CD14-positive monocyte (primary cell): Measurements from ENCODE around the gene GBX1. TPM values are rescaled to one million over a fixed set of nuclear protein-coding genes. Genes with fewer than 3 reads are reported as not detected.

Experiments
- DNase-seq, 3 donors: peaks; one replicate each; pipeline ENCODE4 v3.0.0-alpha.2; 2011 to 2022
- H2AFZ ChIP-seq: 2 replicates; pipeline ENCODE4 v1.6.0; 2012; ENCODE audit warnings: mild to moderate bottlenecking, low read depth, low read length, inconsistent platforms; ENCODE audit not compliant: insufficient read depth, poor library complexity, severe bottlenecking
- H3K27ac ChIP-seq, 2 donors: 1 replicate in 1 of 2; 2 replicates in 1 of 2; pipeline ENCODE4 v1.5.1; 2012 to 2013; ENCODE audit warnings: low read length in 2 of 2, control low read depth in 1 of 2, inconsistent platforms in 1 of 2, low read depth in 1 of 2, mild to moderate bottlenecking in 1 of 2
- H3K27me3 ChIP-seq, 2 donors: one replicate each; pipeline versions ENCODE4 v1.6.0 to v1.6.1; 2011 to 2013; ENCODE audit warnings: low read length in 2 of 2; ENCODE audit not compliant: control insufficient read depth in 2 of 2, insufficient read depth in 2 of 2
- H3K36me3 ChIP-seq, 2 donors: replicated peaks in 1 of 2; 1 replicate in 1 of 2; 2 replicates in 1 of 2; pipeline versions ENCODE4 v1.5.1 to v1.6.1; 2012 to 2013; ENCODE audit warnings: low read length in 2 of 2, control low read depth in 1 of 2, inconsistent platforms in 1 of 2, mild to moderate bottlenecking in 1 of 2; ENCODE audit not compliant: insufficient read depth in 2 of 2, control insufficient read depth in 1 of 2
- H3K4me1 ChIP-seq, 2 donors: 1 replicate in 1 of 2; 2 replicates in 1 of 2; pipeline versions ENCODE4 v1.5.1 to v1.6.1; 2012 to 2013; ENCODE audit warnings: low read length in 2 of 2, control low read depth in 1 of 2, inconsistent platforms in 1 of 2, mild to moderate bottlenecking in 1 of 2, moderate library complexity in 1 of 2; ENCODE audit not compliant: insufficient read depth in 2 of 2, control insufficient read depth in 1 of 2
- H3K4me2 ChIP-seq: replicated peaks from 2 replicates; pipeline ENCODE3; 2012; ENCODE audit warnings: low read length, moderate library complexity, mild to moderate bottlenecking; ENCODE audit not compliant: poor library complexity, severe bottlenecking; ENCODE audit errors: extremely low read depth
- H3K4me3 ChIP-seq, 3 experiments: fragments of 200-600 bp in 1 of 3; sonication (generic) in 1 of 3; replicated peaks in 1 of 3; 1 replicate in 2 of 3; 2 replicates in 1 of 3; pipeline ENCODE4 v1.5.1; 2011 to 2013; ENCODE audit warnings: low read length in 3 of 3, mild to moderate bottlenecking in 3 of 3, control low read depth in 2 of 3, low read depth in 2 of 3, inconsistent platforms in 1 of 3, moderate library complexity in 1 of 3
- H3K79me2 ChIP-seq: 2 replicates; pipeline ENCODE4 v1.6.0; 2012; ENCODE audit warnings: mild to moderate bottlenecking, control low read depth, inconsistent platforms, low read length, moderate library complexity; ENCODE audit not compliant: insufficient read depth
- H3K9ac ChIP-seq: 2 replicates; pipeline ENCODE4 v1.6.0; 2017; ENCODE audit warnings: low read length, mild to moderate bottlenecking; ENCODE audit not compliant: insufficient read depth, poor library complexity, severe bottlenecking
- H3K9me3 ChIP-seq, 2 donors: replicated peaks in 1 of 2; 1 replicate in 1 of 2; 2 replicates in 1 of 2; pipeline versions ENCODE4 v1.5.1 to v1.6.1; 2012 to 2013; ENCODE audit warnings: low read length in 2 of 2, control low read depth in 1 of 2; ENCODE audit not compliant: control insufficient read depth in 1 of 2, insufficient read depth in 1 of 2
- H4K20me1 ChIP-seq: 2 replicates; pipeline ENCODE4 v1.6.0; 2012; ENCODE audit warnings: mild to moderate bottlenecking, low read length, control low read depth, moderate library complexity; ENCODE audit not compliant: insufficient read depth
- H3K27ac Mint-ChIP-seq, 7 donors: one replicate each; pipeline ENCODE4 v1.8.0; 2020; ENCODE audit warnings: mild to moderate bottlenecking in 7 of 7, mixed read lengths in 7 of 7, moderate library complexity in 6 of 7, inconsistent platforms in 2 of 7
- H3K27me3 Mint-ChIP-seq, 3 donors: one replicate each; pipeline ENCODE4 v1.8.0; 2021 to 2022; ENCODE audit warnings: low read depth in 3 of 3, mild to moderate bottlenecking in 3 of 3, mixed read lengths in 3 of 3, moderate library complexity in 3 of 3, inconsistent platforms in 1 of 3
- H3K36me3 Mint-ChIP-seq, 2 donors: one replicate each; pipeline ENCODE4 v1.8.0; 2020; ENCODE audit warnings: mixed read lengths in 2 of 2, inconsistent platforms in 1 of 2, mild to moderate bottlenecking in 1 of 2
- H3K4me1 Mint-ChIP-seq: one replicate; pipeline ENCODE4 v1.8.0; 2020; ENCODE audit warnings: mild to moderate bottlenecking, mixed read lengths
- H3K4me3 Mint-ChIP-seq, 2 donors: one replicate each; pipeline ENCODE4 v1.8.0; 2020; ENCODE audit warnings: mild to moderate bottlenecking in 2 of 2, mixed read lengths in 2 of 2, moderate library complexity in 1 of 2
- H3K9me3 Mint-ChIP-seq, 7 donors: one replicate each; pipeline ENCODE4 v1.8.0; 2020 to 2022; ENCODE audit warnings: mixed read lengths in 7 of 7, mild to moderate bottlenecking in 6 of 7, moderate library complexity in 6 of 7, inconsistent platforms in 2 of 7
- WGBS: methylation state at CpG from one replicate; pipeline ENCODE4 v1.1.5; 2013; ENCODE audit warnings: missing lambda C conversion rate; ENCODE audit not compliant: insufficient coverage; 5-methylcytosine and 5-hydroxymethylcytosine counted together
- intact Hi-C, 2 donors: fragments of 100-400 bp; cut with micrococcal nuclease; formaldehyde crosslinking; loops; one replicate each; pipeline versions ENCODE4 v1.15.0 to v1.15.1; 2023
- polyA plus RNA-seq, 3 donors: library from polyadenylated mRNA; depleted of rRNA in 1 of 3; unstranded in 2 of 3; stranded (reverse) in 1 of 3; fragments of 300-500 nt in 2 of 3; fragments of >200 nt in 1 of 3; fragmentation: Illumina TruSeq in 2 of 3; gene quantifications; 1 replicate in 2 of 3; 2 replicates in 1 of 3; pipeline ENCODE4 v1.2.3, GENCODE V29; 2012 to 2021
- TF ChIP-seq, protein P1 (sequence below): fragments of 200-600 bp; IDR thresholded peaks from one replicate; pipeline ENCODE4 v1.8.0; 2022; ENCODE audit warnings: antibody characterized with exemption, mild to moderate bottlenecking

The GBX1 gene
- polyA plus RNA-seq, 3 donors: not detected

DNA sequence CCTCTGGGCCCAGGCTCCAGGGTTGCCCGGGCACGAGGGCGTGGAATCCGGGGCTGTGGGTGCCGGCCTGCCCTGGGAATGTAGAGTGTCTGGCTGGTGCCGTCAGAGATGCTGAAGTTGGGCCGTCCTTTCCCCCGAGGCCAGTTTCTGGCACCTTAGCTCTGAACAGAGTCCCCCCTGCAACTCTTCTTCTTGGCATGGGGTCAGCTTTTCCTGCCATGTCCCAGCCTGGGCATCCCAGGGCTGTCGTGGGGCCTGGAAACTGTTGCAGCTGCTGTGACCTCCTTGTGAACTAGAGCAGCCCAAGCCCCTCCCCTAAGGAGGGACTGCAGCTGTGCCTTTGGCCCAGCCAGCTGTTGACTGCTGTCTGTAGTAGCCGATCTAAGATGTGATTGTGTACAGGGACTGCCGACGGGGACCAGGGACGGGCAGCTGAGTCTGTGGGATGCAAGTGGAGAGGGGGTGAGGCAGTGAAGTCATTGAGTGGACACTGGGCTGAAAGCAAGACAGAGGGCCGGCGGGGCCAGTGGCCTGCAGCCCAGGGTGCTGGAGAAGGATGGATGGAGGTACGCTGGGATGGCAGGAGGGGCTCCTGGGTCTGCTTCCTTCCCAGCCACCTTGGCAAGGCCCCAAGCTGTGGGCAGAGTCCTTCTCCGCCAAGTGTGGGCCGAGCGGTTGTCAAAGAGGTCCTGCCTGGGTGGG lies 35.8 kb downstream of the GBX1 start:
- WGBS: 99% methylated on average over 19 of the region's 19 CpGs
- Mint-ChIP-seq H3K9me3 (no peaks in the 10 kb centered on the region), H3K27me3 (peaks cover 0 to 2% (median 0%) of the 10 kb centered on the region in 3 donors), H3K36me3 (peaks cover 68 to 77% of the 10 kb centered on the region in 2 donors), H3K4me1 (no peaks in the 10 kb centered on the region), H3K27ac (no peak overlapping the region), H3K4me3 (no peak overlapping the region)
- Histone ChIP-seq H3K4me1 (no peaks in the 10 kb centered on the region), H3K36me3 (peaks cover 51 to 96% of the 10 kb centered on the region in 2 donors), H2AFZ (no peak overlapping the region), H3K4me2 (no peak overlapping the region), H3K9ac (no peak overlapping the region), H3K79me2 (no peaks in the 10 kb centered on the region), H3K27ac (no peak overlapping the region), H3K27me3 (no peaks in the 10 kb centered on the region), H4K20me1 (peaks cover 33% of the 10 kb centered on the region), H3K9me3 (no peaks in the 10 kb centered on the region), H3K4me3 (no peak overlapping the region)
- intact Hi-C loops: no loop called here
- TF ChIP-seq, protein P1, sequence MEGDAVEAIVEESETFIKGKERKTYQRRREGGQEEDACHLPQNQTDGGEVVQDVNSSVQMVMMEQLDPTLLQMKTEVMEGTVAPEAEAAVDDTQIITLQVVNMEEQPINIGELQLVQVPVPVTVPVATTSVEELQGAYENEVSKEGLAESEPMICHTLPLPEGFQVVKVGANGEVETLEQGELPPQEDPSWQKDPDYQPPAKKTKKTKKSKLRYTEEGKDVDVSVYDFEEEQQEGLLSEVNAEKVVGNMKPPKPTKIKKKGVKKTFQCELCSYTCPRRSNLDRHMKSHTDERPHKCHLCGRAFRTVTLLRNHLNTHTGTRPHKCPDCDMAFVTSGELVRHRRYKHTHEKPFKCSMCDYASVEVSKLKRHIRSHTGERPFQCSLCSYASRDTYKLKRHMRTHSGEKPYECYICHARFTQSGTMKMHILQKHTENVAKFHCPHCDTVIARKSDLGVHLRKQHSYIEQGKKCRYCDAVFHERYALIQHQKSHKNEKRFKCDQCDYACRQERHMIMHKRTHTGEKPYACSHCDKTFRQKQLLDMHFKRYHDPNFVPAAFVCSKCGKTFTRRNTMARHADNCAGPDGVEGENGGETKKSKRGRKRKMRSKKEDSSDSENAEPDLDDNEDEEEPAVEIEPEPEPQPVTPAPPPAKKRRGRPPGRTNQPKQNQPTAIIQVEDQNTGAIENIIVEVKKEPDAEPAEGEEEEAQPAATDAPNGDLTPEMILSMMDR: no peak
- DNase-seq: no peak

DNA sequence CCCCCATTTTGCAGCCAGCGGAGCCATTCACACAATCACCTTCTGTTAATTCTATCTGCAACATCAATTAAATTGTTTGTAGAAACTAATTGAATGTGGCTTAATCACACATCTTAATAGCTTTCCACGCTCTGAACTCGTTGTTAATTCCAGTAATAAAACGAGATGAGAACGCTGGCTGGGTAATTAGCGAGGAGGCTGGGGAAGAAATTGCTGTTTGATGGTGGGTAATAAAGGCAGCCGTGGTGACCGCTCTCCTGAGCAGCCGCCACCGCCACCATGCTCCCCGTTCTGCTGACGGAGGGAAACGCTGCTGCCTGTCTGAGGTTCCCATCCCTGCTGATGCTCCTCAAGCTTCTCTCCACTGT lies 36.3 kb downstream of the GBX1 start:
- H3K79me2 ChIP-seq: no peaks in the 10 kb centered on the region
- intact Hi-C loops: no loop called here
- peaks cover 0 to 2% (median 0%) of the 10 kb centered on the region in 3 donors for H3K27me3 Mint-ChIP-seq
- H3K4me3 ChIP-seq: no peak overlapping the region
- peaks cover 62 to 76% of the 10 kb centered on the region in 2 donors for H3K36me3 Mint-ChIP-seq
- no peak overlapping the region for H2AFZ ChIP-seq
- H3K27ac ChIP-seq: no peak overlapping the region
- H3K36me3 ChIP-seq: peaks cover 50 to 93% of the 10 kb centered on the region in 2 donors
- WGBS: over 99% methylated on average over 9 of the region's 13 CpGs
- TF ChIP-seq, protein P1: no peak
- DNase-seq: no peak
- no peak overlapping the region for H3K27ac Mint-ChIP-seq
- H3K4me2 ChIP-seq: no peak overlapping the region
- H3K9ac ChIP-seq: no peak overlapping the region
- no peaks in the 10 kb centered on the region for H3K4me1 ChIP-seq
- H4K20me1 ChIP-seq: peaks cover 37% of the 10 kb centered on the region
- H3K9me3 Mint-ChIP-seq: no peaks in the 10 kb centered on the region
- no peaks in the 10 kb centered on the region for H3K4me1 Mint-ChIP-seq
- no peak overlapping the region for H3K4me3 Mint-ChIP-seq
- no peaks in the 10 kb centered on the region for H3K9me3 ChIP-seq
- no peaks in the 10 kb centered on the region for H3K27me3 ChIP-seq
